Measurements from ENCODE around the gene MEG3. TPM values are rescaled to one million over a fixed set of nuclear protein-coding genes. Genes with fewer than 3 reads are reported as not detected.

MEG3 gene
- total RNA-seq, 2 donors from 2014 or later = 6.5 to 9.5 TPM

- H3K9me3 ChIP-seq = no peaks in the 10 kb centered on the region
- H3K27me3 ChIP-seq = peaks cover 0 to 5% of the 10 kb centered on the region in 2 donors
- no peak for DNase-seq (ENCODE audit: low spot score)
- no peak overlapping the region for H3K4me3 ChIP-seq
- H3K27ac ChIP-seq = no peak overlapping the region
- no peak for TF ChIP-seq CTCF (IDR thresholded peaks at IDR 0.05)
- no peaks in the 10 kb centered on the region for H3K36me3 ChIP-seq
- H3K4me1 ChIP-seq = no peaks in the 10 kb centered on the region
Observed at GRCh38 chr14:100789460-100790417, 36.2 kb upstream of the MEG3 start.

- Histone ChIP-seq H3K4me3 (no peak overlapping the region), H3K4me1 (no peaks in the 10 kb centered on the region), H3K27ac (no peak overlapping the region), H3K36me3 (no peaks in the 10 kb centered on the region), H3K9me3 (no peaks in the 10 kb centered on the region), H3K27me3 (peaks cover 0 to 5% of the 10 kb centered on the region in 2 donors)
- no peak for TF ChIP-seq CTCF (IDR thresholded peaks at IDR 0.05)
- no peak for DNase-seq (ENCODE audit: low spot score)
Observed at GRCh38 chr14:100790502-100791347, 35.2 kb upstream of the MEG3 start.

- Histone ChIP-seq H3K4me3 (no peak overlapping the region), H3K27me3 (peaks cover 0 to 5% of the 10 kb centered on the region in 2 donors), H3K27ac (no peak overlapping the region), H3K4me1 (no peaks in the 10 kb centered on the region), H3K9me3 (no peaks in the 10 kb centered on the region), H3K36me3 (no peaks in the 10 kb centered on the region)
- TF ChIP-seq CTCF (IDR thresholded peaks at IDR 0.05) = no peak
- DNase-seq (ENCODE audit: low spot score) = no peak
Observed at GRCh38 chr14:100791348-100791735, 34.6 kb upstream of the MEG3 start.

- H3K27me3 ChIP-seq = peaks cover 0 to 5% of the 10 kb centered on the region in 2 donors
- H3K36me3 ChIP-seq = no peaks in the 10 kb centered on the region
- no peak overlapping the region for H3K27ac ChIP-seq
- H3K9me3 ChIP-seq = no peaks in the 10 kb centered on the region
- no peaks in the 10 kb centered on the region for H3K4me1 ChIP-seq
- DNase-seq (ENCODE audit: low spot score) = no peak
- TF ChIP-seq CTCF (IDR thresholded peaks at IDR 0.05) = no peak
- H3K4me3 ChIP-seq = no peak overlapping the region
Observed at GRCh38 chr14:100791995-100792394, 33.9 kb upstream of the MEG3 start.

GRCh38 chr14:100796946-100797345 is 29.0 kb upstream of the MEG3 start:
- no peak overlapping the region for H3K4me3 ChIP-seq
- no peaks in the 10 kb centered on the region for H3K9me3 ChIP-seq
- DNase-seq (ENCODE audit: low spot score) = no peak
- no peaks in the 10 kb centered on the region for H3K4me1 ChIP-seq
- TF ChIP-seq CTCF (IDR thresholded peaks at IDR 0.05) = no peak
- H3K27ac ChIP-seq = no peak overlapping the region
- H3K36me3 ChIP-seq = no peaks in the 10 kb centered on the region
- no peaks in the 10 kb centered on the region for H3K27me3 ChIP-seq
